ENCODE results near the gene ABCA2.

Gene ABCA2

DNA sequence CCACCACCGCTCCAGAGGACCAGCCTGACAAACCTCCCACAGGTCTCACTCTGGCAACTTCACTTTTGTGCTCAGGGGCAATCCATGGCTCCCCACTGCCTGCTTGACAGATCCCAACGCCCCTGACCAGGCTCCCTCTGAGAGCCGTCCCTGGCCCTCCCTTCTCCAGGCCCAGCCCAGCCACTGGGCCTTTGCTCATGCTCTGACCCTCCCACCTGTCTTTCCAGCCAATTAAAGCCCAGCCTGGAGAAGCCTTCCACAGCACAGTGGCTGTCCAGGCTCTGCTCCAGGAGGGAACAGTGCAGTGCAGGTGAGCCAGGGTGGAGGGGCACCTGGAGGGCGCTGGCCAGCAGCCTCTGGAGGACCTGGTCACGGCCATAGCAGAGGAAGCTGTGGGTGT is 22.5 kb upstream of the ABCA2 start:
- Histone ChIP-seq H3K4me3 (ENCODE audit: low read depth in 1 of 2, low read length in 2 of 2) (no peak overlapping the region), H3K4me1 (ENCODE audit: insufficient read depth, low read length) (peaks cover 16% of the 10 kb centered on the region), H3K9me3 (ENCODE audit: low read length) (no peaks in the 10 kb centered on the region), H3K27ac (ENCODE audit: low read depth, low read length) (no peak overlapping the region), H3K9ac (ENCODE audit: low read length) (no peak overlapping the region), H3K36me3 (ENCODE audit: insufficient read depth, low read length) (no peaks in the 10 kb centered on the region), H3K27me3 (ENCODE audit: control insufficient read depth in 1 of 2, insufficient read depth in 2 of 2, low read length in 2 of 2) (peaks cover 5 to 74% of the 10 kb centered on the region in 2 donors)

GRCh38 chr9:137049544-137050449 is 21.8 kb upstream of the ABCA2 start:
- H3K4me3 ChIP-seq (ENCODE audit: low read depth in 1 of 2, low read length in 2 of 2): no peak overlapping the region
- no peak overlapping the region for H3K9ac ChIP-seq (ENCODE audit: low read length)
- peaks cover 5 to 74% of the 10 kb centered on the region in 2 donors for H3K27me3 ChIP-seq (ENCODE audit: control insufficient read depth in 1 of 2, insufficient read depth in 2 of 2, low read length in 2 of 2)
- H3K9me3 ChIP-seq (ENCODE audit: low read length): no peaks in the 10 kb centered on the region
- no peak overlapping the region for H3K27ac ChIP-seq (ENCODE audit: low read depth, low read length)
- peaks cover 12% of the 10 kb centered on the region for H3K4me1 ChIP-seq (ENCODE audit: insufficient read depth, low read length)
- no peaks in the 10 kb centered on the region for H3K36me3 ChIP-seq (ENCODE audit: insufficient read depth, low read length)

- Histone ChIP-seq H3K27ac (ENCODE audit: low read depth, low read length) (no peak overlapping the region), H3K9ac (ENCODE audit: low read length) (no peak overlapping the region), H3K9me3 (ENCODE audit: low read length) (no peaks in the 10 kb centered on the region), H3K27me3 (ENCODE audit: control insufficient read depth in 1 of 2, insufficient read depth in 2 of 2, low read length in 2 of 2) (peaks cover 5 to 66% of the 10 kb centered on the region in 2 donors), H3K4me1 (ENCODE audit: insufficient read depth, low read length) (peaks cover 10% of the 10 kb centered on the region), H3K4me3 (ENCODE audit: low read depth in 1 of 2, low read length in 2 of 2) (no peak overlapping the region), H3K36me3 (ENCODE audit: insufficient read depth, low read length) (no peaks in the 10 kb centered on the region)
Observed at GRCh38 chr9:137048655-137049543, 20.9 kb upstream of the ABCA2 start.

DNA sequence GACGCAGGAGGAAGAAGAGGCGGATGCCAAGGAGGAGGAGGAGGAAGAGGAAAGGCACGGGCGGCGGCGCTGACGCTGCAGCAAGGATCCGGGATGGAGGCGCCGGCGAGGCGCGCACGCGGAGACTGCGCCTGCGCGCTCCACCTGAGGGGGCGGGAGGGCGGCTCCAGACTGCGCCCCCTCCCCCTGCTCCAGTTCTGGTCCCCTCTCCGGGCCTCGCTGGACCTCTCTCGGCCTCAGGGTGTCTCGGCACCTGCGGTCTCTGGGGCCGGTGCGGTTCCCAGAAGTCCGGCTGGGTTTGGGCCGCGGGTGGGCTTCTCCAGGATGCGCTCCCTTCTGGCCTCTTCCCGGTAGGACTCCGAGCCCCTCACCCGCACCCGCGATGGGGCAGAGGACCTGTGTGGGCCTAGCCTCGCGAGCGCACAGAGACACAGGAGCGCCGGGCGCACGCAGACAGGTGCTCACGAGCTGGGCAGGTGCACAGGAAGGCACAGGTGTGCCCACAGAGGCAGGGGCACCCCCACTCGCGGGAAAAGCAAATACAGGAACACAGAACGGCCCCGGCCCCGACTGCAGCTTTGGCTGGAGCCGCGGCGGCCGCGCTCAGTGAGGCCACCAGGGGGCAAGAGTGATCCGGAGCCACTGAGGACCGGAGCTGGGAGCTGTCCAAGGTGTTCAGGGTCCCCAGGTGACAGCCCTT is 18.2 kb upstream of the ABCA2 start, which contains the start of gene NPDC1:
NPDC1 (minus strand) TSS at position 90 of the 700 bp plus-strand sequence. CDS start 188 bp downstream, outside the sequence.
- H3K4me1 ChIP-seq (ENCODE audit: insufficient read depth, low read length): peaks cover 10% of the 10 kb centered on the region
- H3K9me3 ChIP-seq (ENCODE audit: low read length): no peaks in the 10 kb centered on the region
- peaks cover 5 to 40% of the 10 kb centered on the region in 2 donors for H3K27me3 ChIP-seq (ENCODE audit: control insufficient read depth in 1 of 2, insufficient read depth in 2 of 2, low read length in 2 of 2)
- peak within 1 kb of the TSS; percentile 62 to 74 for H3K4me3 ChIP-seq (ENCODE audit: low read depth in 1 of 2, low read length in 2 of 2)
- H3K9ac ChIP-seq (ENCODE audit: low read length): no peak within 1 kb of the TSS
- H3K36me3 ChIP-seq (ENCODE audit: insufficient read depth, low read length): no peaks in the 10 kb centered on the region
- H3K27ac ChIP-seq (ENCODE audit: low read depth, low read length): peak within 1 kb of the TSS; percentile 42

- peaks cover 10% of the 10 kb centered on the region for H3K4me1 ChIP-seq (ENCODE audit: insufficient read depth, low read length)
- H3K9me3 ChIP-seq (ENCODE audit: low read length): no peaks in the 10 kb centered on the region
- H3K27ac ChIP-seq (ENCODE audit: low read depth, low read length): peak overlapping the region; percentile 42
- H3K36me3 ChIP-seq (ENCODE audit: insufficient read depth, low read length): no peaks in the 10 kb centered on the region
- peak overlapping the region; percentile 62 to 74 for H3K4me3 ChIP-seq (ENCODE audit: low read depth in 1 of 2, low read length in 2 of 2)
- peaks cover 5 to 32% of the 10 kb centered on the region in 2 donors for H3K27me3 ChIP-seq (ENCODE audit: control insufficient read depth in 1 of 2, insufficient read depth in 2 of 2, low read length in 2 of 2)
- no peak overlapping the region for H3K9ac ChIP-seq (ENCODE audit: low read length)
Observed at GRCh38 chr9:137045294-137046087, 17.5 kb upstream of the ABCA2 start.

GRCh38 chr9:137044502-137045177 is 16.6 kb upstream of the ABCA2 start:
- H3K27ac ChIP-seq (ENCODE audit: low read depth, low read length): no peak overlapping the region
- no peaks in the 10 kb centered on the region for H3K36me3 ChIP-seq (ENCODE audit: insufficient read depth, low read length)

DNA sequence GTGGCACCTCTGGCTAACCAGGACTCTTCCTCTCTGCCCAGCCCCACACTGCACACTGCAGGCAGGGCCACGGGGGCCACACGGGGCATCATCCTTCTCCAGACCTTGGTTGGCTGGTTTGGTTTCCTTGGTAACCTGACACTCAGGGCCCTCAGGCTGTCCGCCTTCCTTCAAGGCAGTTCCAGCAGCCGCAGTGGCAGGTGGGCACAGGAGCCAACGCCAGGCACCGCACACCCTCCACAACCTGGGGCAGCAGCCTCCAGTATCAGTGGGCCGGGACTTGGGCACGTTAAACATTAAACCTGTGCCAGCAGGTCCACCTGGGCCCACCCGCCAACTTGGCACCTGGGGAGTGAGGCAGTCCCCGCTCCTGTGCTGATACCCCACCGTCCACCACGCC is 16.0 kb upstream of the ABCA2 start:
- Histone ChIP-seq H3K27me3 (ENCODE audit: control insufficient read depth in 1 of 2, insufficient read depth in 2 of 2, low read length in 2 of 2) (peaks cover 0 to 18% of the 10 kb centered on the region in 2 donors), H3K27ac (ENCODE audit: low read depth, low read length) (no peak overlapping the region), H3K9ac (ENCODE audit: low read length) (no peak overlapping the region), H3K4me3 (ENCODE audit: low read depth in 1 of 2, low read length in 2 of 2) (no peak overlapping the region), H3K4me1 (ENCODE audit: insufficient read depth, low read length) (peaks cover 10% of the 10 kb centered on the region), H3K36me3 (ENCODE audit: insufficient read depth, low read length) (peaks cover 4% of the 10 kb centered on the region), H3K9me3 (ENCODE audit: low read length) (no peaks in the 10 kb centered on the region)

More at GRCh38 chr9:137044502-137045177, 16.6 kb upstream of the ABCA2 start:
- Histone ChIP-seq H3K9ac (ENCODE audit: low read length) (no peak overlapping the region), H3K4me3 (ENCODE audit: low read depth in 1 of 2, low read length in 2 of 2) (peak overlapping the region; percentile 61 to 62), H3K27me3 (ENCODE audit: control insufficient read depth in 1 of 2, insufficient read depth in 2 of 2, low read length in 2 of 2) (peaks cover 3 to 24% of the 10 kb centered on the region in 2 donors), H3K9me3 (ENCODE audit: low read length) (no peaks in the 10 kb centered on the region), H3K4me1 (ENCODE audit: insufficient read depth, low read length) (peaks cover 10% of the 10 kb centered on the region)

GRCh38 chr9:137042751-137043727 is 15.0 kb upstream of the ABCA2 start:
- Histone ChIP-seq H3K4me3 (ENCODE audit: low read depth in 1 of 2, low read length in 2 of 2) (no peak overlapping the region), H3K27me3 (ENCODE audit: control insufficient read depth in 1 of 2, insufficient read depth in 2 of 2, low read length in 2 of 2) (peaks cover 0 to 13% of the 10 kb centered on the region in 2 donors), H3K36me3 (ENCODE audit: insufficient read depth, low read length) (peaks cover 9% of the 10 kb centered on the region), H3K9ac (ENCODE audit: low read length) (no peak overlapping the region), H3K4me1 (ENCODE audit: insufficient read depth, low read length) (peaks cover 10% of the 10 kb centered on the region), H3K9me3 (ENCODE audit: low read length) (no peaks in the 10 kb centered on the region), H3K27ac (ENCODE audit: low read depth, low read length) (no peak overlapping the region)

DNA sequence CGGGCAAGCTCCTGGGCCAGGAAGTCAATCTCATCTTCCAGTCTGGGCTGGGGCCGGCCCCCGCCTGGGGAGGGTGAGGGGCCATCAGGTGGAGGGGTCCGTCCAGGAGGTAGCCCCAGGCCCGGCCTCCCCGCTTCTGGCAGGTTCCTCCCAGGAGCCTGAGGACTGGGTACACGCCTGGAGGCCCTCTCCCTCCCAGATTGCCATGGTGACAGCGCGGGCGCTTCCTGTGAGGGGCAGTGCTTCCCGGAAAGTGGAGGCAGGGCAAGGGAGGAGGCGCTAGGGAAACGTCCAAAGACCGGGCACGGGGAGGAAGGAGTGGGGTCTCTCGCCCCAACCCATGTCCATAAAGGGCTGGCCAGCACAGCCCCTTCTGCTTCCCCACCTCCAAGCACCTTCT is 13.1 kb upstream of the ABCA2 start:
- peaks cover 9% of the 10 kb centered on the region for H3K36me3 ChIP-seq (ENCODE audit: insufficient read depth, low read length)
- H3K27ac ChIP-seq (ENCODE audit: low read depth, low read length): no peak overlapping the region
- H3K27me3 ChIP-seq (ENCODE audit: control insufficient read depth in 1 of 2, insufficient read depth in 2 of 2, low read length in 2 of 2): no peaks in the 10 kb centered on the region
- H3K4me1 ChIP-seq (ENCODE audit: insufficient read depth, low read length): peaks cover 10% of the 10 kb centered on the region
- H3K9ac ChIP-seq (ENCODE audit: low read length): no peak overlapping the region
- H3K4me3 ChIP-seq (ENCODE audit: low read depth in 1 of 2, low read length in 2 of 2): no peak overlapping the region
- H3K9me3 ChIP-seq (ENCODE audit: low read length): no peaks in the 10 kb centered on the region

Measured in muscle layer of colon (tissue), 2 donors.